Activated CD8-positive, alpha-beta memory T cell treated with anti-CD3 and anti-CD28 coated beads for 24 hours (primary cell): ENCODE data around the gene PAK6.
A peak's percentile ranks its signal among the peaks of the same experiment; 100 is the strongest.

Source experiments
- DNase-seq: peaks from one replicate; pipeline ENCODE4 v3.0.0-alpha.2; 2020

The PAK6 gene

GRCh38 chr15:40256638-40257235 is 17.9 kb downstream of the PAK6 start:
- no peak for DNase-seq

- DNase-seq = no peak
Measured at GRCh38 chr15:40257656-40258450, 19.0 kb downstream of the PAK6 start.

- DNase-seq = no peak
Measured at GRCh38 chr15:40258544-40258943, 19.7 kb downstream of the PAK6 start.

- DNase-seq = no peak
Measured at GRCh38 chr15:40259021-40259420, 20.2 kb downstream of the PAK6 start.

- no peak for DNase-seq
Measured at GRCh38 chr15:40263024-40263754, 24.3 kb downstream of the PAK6 start.

- DNase-seq = no peak
Measured at GRCh38 chr15:40264321-40265153, 25.7 kb downstream of the PAK6 start.

- DNase-seq = no peak
Measured at GRCh38 chr15:40265355-40265754, 26.5 kb downstream of the PAK6 start.

- no peak for DNase-seq
Measured at GRCh38 chr15:40265875-40266274, 27.0 kb downstream of the PAK6 start.

GRCh38 chr15:40266828-40267304 is 28.0 kb downstream of the PAK6 start:
- no peak for DNase-seq

GRCh38 chr15:40267670-40268069 is 28.8 kb downstream of the PAK6 start:
- no peak for DNase-seq

- DNase-seq = no peak
Measured at GRCh38 chr15:40269604-40270003, 30.7 kb downstream of the PAK6 start.

GRCh38 chr15:40270246-40270995 is 31.6 kb downstream of the PAK6 start:
- DNase-seq = no peak

- DNase-seq = no peak
Measured at GRCh38 chr15:40271685-40272484, 33.0 kb downstream of the PAK6 start.

GRCh38 chr15:40272485-40273056 is 33.7 kb downstream of the PAK6 start:
- no peak for DNase-seq

GRCh38 chr15:40273428-40273827 is 34.6 kb downstream of the PAK6 start:
- DNase-seq = no peak

GRCh38 chr15:40274350-40275274 is 35.7 kb downstream of the PAK6 start:
- DNase-seq = peak; percentile 98

GRCh38 chr15:40275523-40275922 is 36.7 kb downstream of the PAK6 start:
- no peak for DNase-seq

GRCh38 chr15:40275954-40276353 is 37.1 kb downstream of the PAK6 start:
- DNase-seq = no peak

- no peak for DNase-seq
Measured at GRCh38 chr15:40276927-40277326, 38.1 kb downstream of the PAK6 start.

GRCh38 chr15:40277471-40277870 is 38.6 kb downstream of the PAK6 start:
- DNase-seq = no peak
